Muscle of leg (tissue), 11 donors: ENCODE measurements around the gene MUC4. TPM values are rescaled to one million over a fixed set of nuclear protein-coding genes. Genes with fewer than 3 reads are reported as not detected.
A peak's percentile ranks its signal among the peaks of the same experiment; 100 is the strongest.

ENCODE experiments used
- DNase-seq: peaks from one replicate; pipeline ENCODE4 v3.0.0; 2013
- H3K27ac ChIP-seq: one replicate; pipeline ENCODE4 v1.5.1; 2013; ENCODE audit warnings: mild to moderate bottlenecking, low read length, control low read depth
- H3K27me3 ChIP-seq: one replicate; pipeline ENCODE4 v1.6.1; 2013; ENCODE audit warnings: low read length; ENCODE audit not compliant: control insufficient read depth, insufficient read depth
- H3K36me3 ChIP-seq: one replicate; pipeline ENCODE4 v1.6.1; 2013; ENCODE audit warnings: low read length; ENCODE audit not compliant: control insufficient read depth, insufficient read depth
- H3K4me1 ChIP-seq: one replicate; pipeline ENCODE4 v1.6.1; 2013; ENCODE audit warnings: low read length; ENCODE audit not compliant: control insufficient read depth, insufficient read depth
- H3K4me3 ChIP-seq: one replicate; pipeline ENCODE4 v1.5.1; 2013; ENCODE audit warnings: low read length, control low read depth
- H3K9me3 ChIP-seq: replicated peaks from 2 replicates; pipeline ENCODE4 v1.6.1; 2013; ENCODE audit warnings: low read depth, low read length; ENCODE audit not compliant: control insufficient read depth
- WGBS: methylation state at CpG from one replicate; pipeline ENCODE4 v1.1.5; 2013; ENCODE audit warnings: missing lambda C conversion rate; ENCODE audit not compliant: insufficient coverage; 5-methylcytosine and 5-hydroxymethylcytosine counted together
- polyA plus RNA-seq, 8 donors: library from polyadenylated mRNA; unstranded; fragments of 120-200 nt; gene quantifications; one replicate each; pipeline versions ENCODE4 v1.2.1 to v1.2.3, GENCODE V29; 2013; ENCODE audit warnings: inconsistent platforms in 1 of 8, low replicate concordance in 1 of 8; ENCODE audit not compliant: insufficient read length in 8 of 8, insufficient read depth in 1 of 8
- total RNA-seq: library from RNA; stranded (reverse); fragments of 120-200 nt; gene quantifications from one replicate; pipeline ENCODE4 v1.2.4, GENCODE V29; 2013

MUC4 gene
- total and polyA plus RNA-seq, 9 donors, result 0.18 to 1.1 (median 0.59) TPM

DNA sequence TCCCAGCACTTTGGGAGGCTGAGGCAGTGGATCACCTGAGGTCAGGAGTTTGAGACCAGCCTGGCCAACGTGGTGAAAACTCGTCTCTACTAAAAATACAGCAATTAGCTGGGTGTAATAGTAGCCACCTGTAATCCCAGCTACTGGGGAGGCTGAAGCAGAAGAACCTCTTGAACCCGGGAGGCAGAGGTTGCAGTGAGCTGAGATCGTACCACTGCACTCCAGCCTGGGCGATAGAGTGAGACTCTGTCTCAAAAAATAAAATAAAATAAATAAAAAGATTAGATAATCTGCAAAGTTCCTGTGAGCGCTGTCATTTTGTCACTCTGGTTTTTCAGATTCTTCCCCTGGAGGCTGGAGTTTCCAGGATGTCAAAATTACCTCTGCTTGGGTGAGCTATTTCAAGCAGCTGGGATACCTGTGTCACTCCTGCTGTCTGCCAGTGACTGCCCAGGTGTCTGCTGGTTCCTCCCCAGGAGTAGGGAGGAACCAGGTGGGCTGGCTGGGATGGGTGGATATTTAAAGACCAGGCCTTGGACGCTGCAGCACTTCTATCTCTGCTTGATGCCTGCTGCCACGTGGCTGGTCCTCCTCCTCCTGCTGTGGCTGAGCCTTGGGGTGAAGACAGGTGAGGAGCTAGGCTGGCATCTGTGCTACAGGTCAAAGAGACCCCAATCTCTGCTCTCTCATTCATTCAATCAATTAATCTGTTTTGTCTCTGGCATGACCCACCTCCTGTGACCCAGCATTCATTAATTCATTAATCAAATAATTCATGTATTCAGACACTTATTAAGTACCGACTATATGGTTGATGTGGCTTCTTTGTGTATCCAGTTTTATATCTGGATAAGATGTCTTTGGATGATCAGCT is 110.5 kb downstream of the MUC4 start:
- H3K27me3 ChIP-seq, result no peaks in the 10 kb centered on the region
- no peak overlapping the region for H3K4me3 ChIP-seq
- H3K27ac ChIP-seq, result no peak overlapping the region
- no peaks in the 10 kb centered on the region for H3K9me3 ChIP-seq
- H3K4me1 ChIP-seq, result peaks cover 3% of the 10 kb centered on the region
- 65% methylated on average over 7 of the region's 9 CpGs for WGBS
- H3K36me3 ChIP-seq, result peaks cover 17% of the 10 kb centered on the region
- DNase-seq, result no peak

DNA sequence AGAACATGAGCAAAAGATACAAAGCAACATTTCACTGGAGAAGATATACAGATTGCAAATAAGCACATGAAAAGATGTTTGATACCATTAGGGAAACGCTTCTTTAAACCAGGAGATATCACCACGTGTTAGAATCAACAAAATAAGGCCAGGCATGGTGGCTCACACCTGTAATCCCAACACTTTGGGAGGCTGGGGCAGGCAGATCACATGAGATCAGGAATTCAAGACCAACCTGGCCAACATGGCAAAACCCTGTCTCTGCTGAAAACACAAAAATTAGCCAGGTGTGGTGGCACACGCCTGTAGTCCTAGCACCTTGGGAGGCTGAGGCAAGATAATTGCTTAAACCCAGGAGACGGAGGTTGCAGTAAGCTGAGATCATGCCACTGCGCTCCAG is 111.4 kb downstream of the MUC4 start:
- no peaks in the 10 kb centered on the region for H3K27me3 ChIP-seq
- 83% methylated on average over 4 of the region's 5 CpGs for WGBS
- DNase-seq, result no peak

DNA sequence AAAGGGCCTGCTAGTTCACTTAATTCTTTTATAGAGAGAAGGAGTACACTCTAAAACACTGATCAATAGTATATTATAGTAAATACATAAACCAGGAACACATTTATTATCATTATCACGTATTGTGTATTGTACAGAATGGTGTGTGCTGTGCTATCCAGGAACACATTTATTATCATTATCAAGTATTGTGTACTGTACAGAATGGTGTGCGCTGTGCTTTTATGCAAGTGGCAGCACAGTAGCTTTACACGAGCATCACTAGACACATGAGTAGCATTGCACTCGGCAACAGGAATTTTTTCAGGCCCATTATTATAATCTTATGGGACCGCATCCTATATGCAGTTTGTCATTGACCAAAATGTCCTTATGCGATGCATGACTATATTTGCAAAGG is 111.9 kb downstream of the MUC4 start:
- H3K4me3 ChIP-seq, result no peak overlapping the region
- H3K4me1 ChIP-seq, result peaks cover 3% of the 10 kb centered on the region
- H3K27me3 ChIP-seq, result no peaks in the 10 kb centered on the region
- DNase-seq, result no peak
- no peak overlapping the region for H3K27ac ChIP-seq
- WGBS, result 75% methylated on average over 3 of the region's 6 CpGs
- peaks cover 19% of the 10 kb centered on the region for H3K36me3 ChIP-seq
- no peaks in the 10 kb centered on the region for H3K9me3 ChIP-seq

More for the DNA sequence above, 111.4 kb downstream of the MUC4 start:
- Histone ChIP-seq H3K36me3 (peaks cover 17% of the 10 kb centered on the region), H3K4me3 (no peak overlapping the region), H3K9me3 (no peaks in the 10 kb centered on the region), H3K27ac (no peak overlapping the region), H3K4me1 (peaks cover 3% of the 10 kb centered on the region)

DNA sequence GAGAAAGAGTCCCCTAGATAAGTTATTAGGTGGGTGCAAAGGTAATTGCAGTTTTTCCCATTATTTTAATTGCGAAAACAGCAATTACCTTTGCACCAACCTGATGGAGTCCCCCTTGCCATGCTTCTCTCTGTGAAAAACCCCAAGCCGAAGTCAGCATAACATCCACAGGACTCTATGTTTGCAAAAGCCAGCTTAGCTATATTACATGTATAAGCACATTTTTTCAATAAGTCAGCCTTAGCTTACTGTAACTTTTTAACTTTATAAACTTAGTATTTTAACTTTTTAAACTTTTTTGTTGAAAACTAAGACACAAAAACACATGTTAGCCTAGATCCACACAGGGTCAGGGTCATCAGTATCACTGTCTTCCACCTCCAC is 112.3 kb downstream of the MUC4 start:
- WGBS, result 79% methylated on average over 2 of the region's 2 CpGs
- no peaks in the 10 kb centered on the region for H3K27me3 ChIP-seq
- no peak overlapping the region for H3K27ac ChIP-seq
- H3K4me1 ChIP-seq, result peaks cover 3% of the 10 kb centered on the region
- H3K36me3 ChIP-seq, result peaks cover 24% of the 10 kb centered on the region
- no peak for DNase-seq
- H3K4me3 ChIP-seq, result no peak overlapping the region
- no peaks in the 10 kb centered on the region for H3K9me3 ChIP-seq

DNA sequence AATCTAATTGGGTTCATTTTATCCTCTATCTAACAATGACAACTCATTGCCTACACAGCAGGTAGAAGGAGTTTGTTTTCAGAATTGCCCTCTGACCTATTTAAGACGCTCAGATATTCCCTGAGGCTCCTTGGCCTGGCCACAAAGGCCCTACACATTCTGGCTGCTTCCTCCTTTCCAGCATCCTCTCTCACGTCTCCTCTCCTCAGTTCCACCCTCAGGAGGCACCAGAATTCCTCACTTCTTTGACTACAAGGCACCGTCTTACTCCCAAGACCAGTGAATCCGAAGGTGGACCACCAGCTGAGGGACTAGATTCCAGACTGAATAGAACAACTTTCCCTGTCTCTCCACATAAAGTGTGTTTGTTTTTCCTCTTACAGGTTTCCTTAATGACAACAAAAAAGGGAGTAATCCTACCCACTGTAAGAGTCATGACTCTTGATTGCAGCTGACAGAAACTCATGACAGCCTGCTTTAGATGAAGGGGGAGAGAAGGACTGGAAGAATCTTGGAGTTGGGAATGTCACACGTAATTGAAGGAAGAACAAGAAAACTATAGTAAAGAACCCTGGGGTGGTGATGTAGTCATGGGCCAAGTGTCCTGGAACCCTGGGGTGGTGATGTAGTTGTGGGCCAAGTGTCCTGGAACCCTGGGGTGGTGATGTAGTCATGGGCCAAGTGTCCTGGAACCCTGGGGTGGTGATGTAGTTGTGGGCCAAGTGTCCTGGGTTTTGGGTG is 112.9 kb downstream of the MUC4 start:
- Histone ChIP-seq H3K27me3 (no peaks in the 10 kb centered on the region), H3K36me3 (peaks cover 29% of the 10 kb centered on the region), H3K4me1 (peaks cover 3% of the 10 kb centered on the region), H3K27ac (no peak overlapping the region), H3K4me3 (no peak overlapping the region), H3K9me3 (no peaks in the 10 kb centered on the region)
- no peak for DNase-seq
- WGBS, result 63% methylated on average over 5 of the region's 5 CpGs

DNA sequence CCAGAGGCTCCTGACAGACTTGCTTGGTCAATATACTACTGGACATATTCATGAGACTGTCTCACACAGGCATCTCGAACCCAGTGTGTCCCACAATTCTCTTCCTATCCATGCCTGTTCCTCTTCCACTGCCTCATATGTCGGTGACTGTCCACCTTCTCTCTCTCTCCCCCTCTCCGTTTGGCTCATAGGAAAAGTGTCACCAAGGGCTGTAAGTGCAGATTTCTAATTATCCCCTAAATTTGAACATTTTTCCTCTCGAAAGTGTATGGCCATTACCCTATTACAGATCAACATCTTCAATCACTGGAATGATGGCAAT is 113.4 kb downstream of the MUC4 start:
- H3K4me1 ChIP-seq, result peaks cover 3% of the 10 kb centered on the region
- peaks cover 34% of the 10 kb centered on the region for H3K36me3 ChIP-seq
- 86% methylated on average over 3 of the region's 4 CpGs for WGBS
- no peak overlapping the region for H3K27ac ChIP-seq
- DNase-seq, result no peak
- H3K27me3 ChIP-seq, result no peaks in the 10 kb centered on the region
- H3K4me3 ChIP-seq, result no peak overlapping the region
- no peaks in the 10 kb centered on the region for H3K9me3 ChIP-seq

DNA sequence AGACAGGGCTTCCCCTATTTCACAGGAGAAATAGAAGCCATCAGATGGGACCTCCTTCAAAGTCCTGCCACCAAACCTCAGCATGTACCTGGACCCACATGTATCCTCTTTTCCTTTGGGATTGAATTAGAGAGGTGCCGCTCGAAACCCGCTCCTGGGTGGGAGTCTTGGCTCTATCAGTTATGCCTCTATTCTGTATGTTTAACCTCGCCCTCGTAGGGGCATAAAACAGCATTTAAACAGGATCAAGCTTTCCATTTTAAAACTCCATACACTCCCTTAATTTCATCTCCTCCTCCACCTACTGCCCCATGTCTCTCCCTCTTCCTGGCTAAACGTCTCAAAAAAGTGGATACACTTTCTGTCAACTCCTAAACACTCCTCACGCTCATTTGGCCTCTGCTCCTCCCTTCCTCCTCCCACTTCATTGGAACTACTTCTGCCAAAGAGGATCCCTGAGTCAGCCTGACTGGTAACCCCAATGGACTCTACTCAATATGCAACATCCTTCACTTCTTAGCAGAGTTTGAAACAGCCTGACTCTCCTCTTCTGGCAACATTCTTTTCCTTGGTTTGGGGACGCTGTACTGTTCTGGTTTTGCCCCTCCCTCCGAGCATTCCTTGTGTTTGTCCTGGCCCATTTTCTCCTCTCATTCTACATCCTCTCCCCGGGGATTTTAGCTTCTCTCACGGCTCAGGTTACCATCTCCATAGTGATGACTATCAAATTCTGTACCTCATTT is 114.0 kb downstream of the MUC4 start:
- Histone ChIP-seq H3K27me3 (no peaks in the 10 kb centered on the region), H3K36me3 (peaks cover 34% of the 10 kb centered on the region), H3K9me3 (no peaks in the 10 kb centered on the region), H3K4me1 (peaks cover 3% of the 10 kb centered on the region), H3K4me3 (no peak overlapping the region), H3K27ac (no peak overlapping the region)
- DNase-seq, result peak; percentile 74
- 47% methylated on average over 11 of the region's 11 CpGs for WGBS

Other genes with a start within 250 kb of the MUC4 start
- gene APOD, start 228.0 kb downstream of the MUC4 start, total RNA-seq, result 19.2 TPM
- 10 to 100 TPM; 31.2 to 58.9 (median 47.1) TPM for gene APOD, start 228.0 kb downstream of the MUC4 start, polyA plus RNA-seq
- 0.66 TPM for gene MUC20, start 91.0 kb downstream of the MUC4 start, total RNA-seq
- 10 to 100 TPM in 1 of 8 donors, 1 to 10 TPM in 7; 1.5 to 12.0 (median 2.9) TPM for gene MUC20, start 91.0 kb downstream of the MUC4 start, polyA plus RNA-seq
- gene TNK2, start 96.6 kb upstream of the MUC4 start, total RNA-seq, result 25.6 TPM
- gene TNK2, start 96.6 kb upstream of the MUC4 start, polyA plus RNA-seq, result 100 to 1,000 TPM in 5 of 8 donors, 10 to 100 TPM in 3; 58.5 to 135 (median 107) TPM